ENCODE data around the gene MCRS1. TPM values are rescaled to one million over a fixed set of nuclear protein-coding genes. Genes with fewer than 3 reads are reported as not detected.

MCRS1 gene
- total RNA-seq, 4 donors from 2014 or later: 38.5 to 53.8 (median 41.5) TPM

- intact Hi-C loops (cut with DNase I; ENCODE audit: low total_unique reads): no loop called here
- no peak overlapping the region for H3K4me3 ChIP-seq (ENCODE audit: low read depth, poor library complexity, severe bottlenecking)
- 87 to 88% methylated on average over 18 of the region's 18 CpGs for WGBS, 2 donors
- TF ChIP-seq POLR2A (IDR thresholded peaks at IDR 0.05): no peak
- TF ChIP-seq CTCF (IDR thresholded peaks at IDR 0.05): no peak
- no peak for DNase-seq (ENCODE audit: low spot score in 2 of 2)
Measured at GRCh38 chr12:49555631-49556390, 12.1 kb downstream of the MCRS1 start.

GRCh38 chr12:49554266-49554665 is 13.7 kb downstream of the MCRS1 start:
- peak in 1 of 2 donors; percentile 83 for DNase-seq (ENCODE audit: low spot score in 2 of 2)
- 82 to 83% methylated on average over 14 to 15 of the region's 15 CpGs for WGBS, 2 donors
- TF ChIP-seq CTCF (IDR thresholded peaks at IDR 0.05): no peak
- no peak for TF ChIP-seq POLR2A (IDR thresholded peaks at IDR 0.05)
- intact Hi-C loops (cut with DNase I; ENCODE audit: low total_unique reads): no loop called here
- no peak overlapping the region for H3K4me3 ChIP-seq (ENCODE audit: low read depth, poor library complexity, severe bottlenecking)

- no peak overlapping the region for H3K4me3 ChIP-seq (ENCODE audit: low read depth, poor library complexity, severe bottlenecking)
- TF ChIP-seq POLR2A (IDR thresholded peaks at IDR 0.05) (no peak), CTCF (IDR thresholded peaks at IDR 0.05) (no peak)
- intact Hi-C loops (cut with DNase I; ENCODE audit: low total_unique reads): no loop called here
- no peak for DNase-seq (ENCODE audit: low spot score in 2 of 2)
- WGBS, 2 donors: 64 to 66% methylated on average over 2 of the region's 2 CpGs
Measured at GRCh38 chr12:49553512-49554088, 14.3 kb downstream of the MCRS1 start.

DNA sequence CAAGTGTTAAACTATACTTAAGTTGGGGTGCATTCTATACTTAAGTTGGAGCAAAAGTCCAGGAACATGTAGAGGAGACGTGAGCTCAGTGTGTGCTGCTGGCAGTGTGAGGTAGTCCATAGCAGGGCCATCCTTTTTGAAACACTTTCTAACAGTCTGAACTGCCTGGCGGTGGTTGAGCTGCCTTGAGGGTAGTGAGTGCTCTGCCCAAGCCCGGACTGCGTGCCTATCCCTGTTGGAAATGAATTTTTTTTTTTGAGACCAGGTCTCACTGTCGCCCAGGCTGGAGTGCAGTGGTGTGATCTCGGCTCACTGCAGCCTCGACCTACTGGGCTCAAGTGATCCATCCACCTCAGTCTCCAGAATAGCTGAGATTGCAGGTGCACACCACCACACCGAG is 15.0 kb downstream of the MCRS1 start:
- 45 to 48% methylated on average over 6 to 8 of the region's 8 CpGs for WGBS, 2 donors
- intact Hi-C loops (cut with DNase I; ENCODE audit: low total_unique reads): no loop called here
- TF ChIP-seq POLR2A (IDR thresholded peaks at IDR 0.05): no peak
- no peak for TF ChIP-seq CTCF (IDR thresholded peaks at IDR 0.05)
- H3K4me3 ChIP-seq (ENCODE audit: low read depth, poor library complexity, severe bottlenecking): no peak overlapping the region
- DNase-seq (ENCODE audit: low spot score in 2 of 2): peak in 1 of 2 donors; percentile 78

GRCh38 chr12:49552425-49552824 is 15.5 kb downstream of the MCRS1 start:
- no peak for TF ChIP-seq POLR2A (IDR thresholded peaks at IDR 0.05)
- no peak for TF ChIP-seq CTCF (IDR thresholded peaks at IDR 0.05)
- DNase-seq (ENCODE audit: low spot score in 2 of 2): no peak
- intact Hi-C loops (cut with DNase I; ENCODE audit: low total_unique reads): no loop called here
- no peak overlapping the region for H3K4me3 ChIP-seq (ENCODE audit: low read depth, poor library complexity, severe bottlenecking)
- WGBS, 2 donors: 52 to 54% methylated on average over 9 of the region's 9 CpGs
